HG03039 (cell line): ENCODE measurements around the gene OR10J1.

Experiments used
- ATAC-seq: cut with Tn5 transposase; IDR thresholded peaks from one replicate; pipeline ENCODE4 v1.9.1; 2021; ENCODE audit warnings: mild to moderate bottlenecking, moderate library complexity; ENCODE audit not compliant: unreplicated experiment

OR10J1 gene

GRCh38 chr1:159483501-159483900 is 44.0 kb downstream of the OR10J1 start:
- no peak for ATAC-seq
